AG08396 (cell line): ENCODE measurements around the gene CERK.

Experiments
- DNase-seq: peaks from one replicate; pipeline ENCODE4 v3.0.0; 2012; ENCODE audit warnings: low spot score, mixed read lengths

Gene CERK

GRCh38 chr22:46731246-46732040, 6.6 kb downstream of the CERK start:
- peak; percentile 31 for DNase-seq

- no peak for DNase-seq
These were observed 7.3 kb downstream of the CERK start for GRCh38 chr22:46730568-46731245.

GRCh38 chr22:46728470-46728869, 9.6 kb downstream of the CERK start:
- no peak for DNase-seq

GRCh38 chr22:46727813-46728364, 10.2 kb downstream of the CERK start:
- DNase-seq: no peak

- DNase-seq: no peak
These were observed 11.1 kb downstream of the CERK start for GRCh38 chr22:46726986-46727317.

GRCh38 chr22:46726066-46726985, 11.7 kb downstream of the CERK start:
- DNase-seq: no peak

GRCh38 chr22:46725096-46725495, 13.0 kb downstream of the CERK start:
- DNase-seq: no peak

GRCh38 chr22:46723882-46724281, 14.2 kb downstream of the CERK start:
- no peak for DNase-seq

- DNase-seq: no peak
These were observed 16.5 kb downstream of the CERK start for GRCh38 chr22:46721501-46722085.

GRCh38 chr22:46719921-46720320, 18.1 kb downstream of the CERK start:
- no peak for DNase-seq

GRCh38 chr22:46714550-46714949, 23.5 kb downstream of the CERK start:
- DNase-seq: no peak

GRCh38 chr22:46712288-46712687, 25.8 kb downstream of the CERK start:
- DNase-seq: no peak

- no peak for DNase-seq
These were observed 27.2 kb downstream of the CERK start for GRCh38 chr22:46710806-46711205.

GRCh38 chr22:46708766-46709330, 29.2 kb downstream of the CERK start:
- no peak for DNase-seq

- no peak for DNase-seq
These were observed 30.1 kb downstream of the CERK start for GRCh38 chr22:46707827-46708570.

- no peak for DNase-seq
These were observed 30.7 kb downstream of the CERK start for GRCh38 chr22:46707305-46707704.

- no peak for DNase-seq
These were observed 32.0 kb downstream of the CERK start for GRCh38 chr22:46706060-46706459.

GRCh38 chr22:46703996-46704370, 34.1 kb downstream of the CERK start:
- no peak for DNase-seq

- no peak for DNase-seq
These were observed 34.7 kb downstream of the CERK start for GRCh38 chr22:46703171-46703995.

GRCh38 chr22:46701262-46701661, 36.8 kb downstream of the CERK start:
- DNase-seq: no peak
